PC-9 (cell line): ENCODE data around the gene EPB41L5.

Experiments
- EZH2 ChIP-seq: fragments of 200-600 bp; sonication (generic); IDR thresholded peaks from 2 replicates; pipeline ENCODE4 v1.8.0; 2017; ENCODE audit warnings: antibody characterized with exemption, low read depth
- TF ChIP-seq, protein P1 (sequence below): fragments of 200-600 bp; sonication (generic); conservative IDR thresholded peaks from 2 replicates; pipeline ENCODE4 v1.6.1; 2017; ENCODE audit warnings: mixed run types, antibody characterized with exemption, mild to moderate bottlenecking, moderate library complexity

DNA sequence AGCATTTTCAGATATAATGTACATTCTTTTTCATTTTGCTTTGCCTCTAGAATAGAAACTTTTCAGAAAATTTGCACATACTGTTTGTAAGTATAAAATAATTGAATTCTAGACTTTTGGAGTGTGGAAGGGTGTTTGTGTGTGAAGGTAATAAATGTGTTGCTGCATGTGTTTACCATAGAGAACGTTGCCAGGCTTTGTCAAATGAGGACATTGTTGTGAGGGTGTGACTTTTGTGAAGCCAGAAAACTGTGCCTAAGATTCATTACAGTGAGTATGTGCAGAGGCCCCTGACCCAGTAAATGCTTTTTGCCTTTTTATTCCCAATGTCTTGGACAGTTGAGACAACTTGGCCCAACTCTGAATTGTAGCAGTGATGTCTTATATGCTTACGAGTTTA, 30.4 kb upstream of the EPB41L5 start:
- TF ChIP-seq EZH2 = no peak
- TF ChIP-seq, protein P1, sequence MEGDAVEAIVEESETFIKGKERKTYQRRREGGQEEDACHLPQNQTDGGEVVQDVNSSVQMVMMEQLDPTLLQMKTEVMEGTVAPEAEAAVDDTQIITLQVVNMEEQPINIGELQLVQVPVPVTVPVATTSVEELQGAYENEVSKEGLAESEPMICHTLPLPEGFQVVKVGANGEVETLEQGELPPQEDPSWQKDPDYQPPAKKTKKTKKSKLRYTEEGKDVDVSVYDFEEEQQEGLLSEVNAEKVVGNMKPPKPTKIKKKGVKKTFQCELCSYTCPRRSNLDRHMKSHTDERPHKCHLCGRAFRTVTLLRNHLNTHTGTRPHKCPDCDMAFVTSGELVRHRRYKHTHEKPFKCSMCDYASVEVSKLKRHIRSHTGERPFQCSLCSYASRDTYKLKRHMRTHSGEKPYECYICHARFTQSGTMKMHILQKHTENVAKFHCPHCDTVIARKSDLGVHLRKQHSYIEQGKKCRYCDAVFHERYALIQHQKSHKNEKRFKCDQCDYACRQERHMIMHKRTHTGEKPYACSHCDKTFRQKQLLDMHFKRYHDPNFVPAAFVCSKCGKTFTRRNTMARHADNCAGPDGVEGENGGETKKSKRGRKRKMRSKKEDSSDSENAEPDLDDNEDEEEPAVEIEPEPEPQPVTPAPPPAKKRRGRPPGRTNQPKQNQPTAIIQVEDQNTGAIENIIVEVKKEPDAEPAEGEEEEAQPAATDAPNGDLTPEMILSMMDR = no peak
